ENCODE results near the gene DCAF6. TPM values are rescaled to one million over a fixed set of nuclear protein-coding genes. Genes with fewer than 3 reads are reported as not detected.

DCAF6 gene
- total and polyA plus RNA-seq, 4 donors, result 33.5 to 105 (median 71.1) TPM

- H3K4me3 ChIP-seq (ENCODE audit: low read depth in 1 of 3, low read length in 3 of 3), result no peak overlapping the region
- no peaks in the 10 kb centered on the region for H3K9me3 ChIP-seq (ENCODE audit: control insufficient read depth in 4 of 4, low read length in 3 of 4)
- H3K27me3 ChIP-seq (ENCODE audit: control insufficient read depth in 4 of 4, insufficient read depth in 4 of 4, low read length in 3 of 4), result no peaks in the 10 kb centered on the region
- no peaks in the 10 kb centered on the region for H3K36me3 ChIP-seq (ENCODE audit: control insufficient read depth in 4 of 4, insufficient read depth in 3 of 4, low read depth in 1 of 4, low read length in 3 of 4)
- no peak for DNase-seq (ENCODE audit: low spot score)
- no peak for TF ChIP-seq JUND (IDR thresholded peaks at IDR 0.05)
- TF ChIP-seq SP1 (IDR thresholded peaks at IDR 0.05), result no peak
- TF ChIP-seq RXRA (IDR thresholded peaks at IDR 0.05), result no peak
- TF ChIP-seq HNF4A (conservative IDR thresholded peaks at IDR 0.05), result no peak
- no peak for TF ChIP-seq FOXA2 (IDR thresholded peaks at IDR 0.05)
- no peak for TF ChIP-seq ZBTB33 (IDR thresholded peaks at IDR 0.05)
- TF ChIP-seq MAX (IDR thresholded peaks at IDR 0.05), result no peak
- TF ChIP-seq FOXA1 (IDR thresholded peaks at IDR 0.05), result no peak
- TF ChIP-seq NR2F2 (IDR thresholded peaks at IDR 0.05), result no peak
- TF ChIP-seq REST (IDR thresholded peaks at IDR 0.05), result no peak
- TF ChIP-seq CTCF (IDR thresholded peaks at IDR 0.05; ENCODE audit: low read depth, low read length, missing input control), result no peak
- TF ChIP-seq TAF1 (conservative IDR thresholded peaks at IDR 0.05), result no peak
- no peak for TF ChIP-seq YY1 (IDR thresholded peaks at IDR 0.05)
- no peak for TF ChIP-seq ATF3 (IDR thresholded peaks at IDR 0.05)
- TF ChIP-seq GABPA (IDR thresholded peaks at IDR 0.05 in 1 of 2, conservative IDR thresholded peaks at IDR 0.05 in 1 of 2), result no peak
- no peak for TF ChIP-seq HNF4G (IDR thresholded peaks at IDR 0.05)
- TF ChIP-seq EGR1 (IDR thresholded peaks at IDR 0.05; ENCODE audit: low read depth in 2 of 2), result no peak
- no peak for TF ChIP-seq RAD21 (IDR thresholded peaks at IDR 0.05)
- peaks cover 0 to under 1% (median 0%) of the 10 kb centered on the region in 4 donors for H3K4me1 ChIP-seq (ENCODE audit: control insufficient read depth in 4 of 4, insufficient read depth in 4 of 4, low read length in 3 of 4)
- H3K9ac ChIP-seq (ENCODE audit: low read depth in 1 of 2, low read length in 2 of 2), result no peak overlapping the region
- whole genome bisulfite sequencing, result 94% methylated on average over 8 of the region's 8 CpGs
- H3K27ac ChIP-seq (ENCODE audit: low read depth in 1 of 2, low read length in 2 of 2), result no peak overlapping the region
These were observed 164.9 kb downstream of the DCAF6 start for GRCh38 chr1:168101336-168101735.
